Caco-2 (cell line): ENCODE measurements around the gene KRCC1. TPM values are rescaled to one million over a fixed set of nuclear protein-coding genes. Genes with fewer than 3 reads are reported as not detected.
"Not testable (repeated sequence)": the region's sequence is repeated elsewhere in the genome, so short reads cannot be mapped to it uniquely, and the experiment has no call there.

Experiments used
- BruUV-seq: library from RNA; stranded (reverse); fragments of 400-500 nt; replicated peaks from 2 replicates; lab custom pipeline; 2021; lab: Mats Ljungman, UMichigan
- CTCF ChIA-PET: fragments of 300-600 bp; sonication (Branson Sonifier 250); formaldehyde crosslinking; loops from one replicate; lab custom pipeline; 2022; ENCODE audit warnings: antibody characterized with exemption; lab: Charles Lee
- POLR2A ChIA-PET: fragments of 300-600 bp; sonication (Branson Sonifier 250); formaldehyde crosslinking; loops from one replicate; lab custom pipeline; 2022; ENCODE audit warnings: antibody characterized with exemption; lab: Charles Lee
- DNase-seq, 2 experiments: peaks; one replicate each; pipeline versions ENCODE4 v3.0.0 to v3.0.0-alpha.2; 2020 to 2022
- H3K27me3 ChIP-seq: replicated peaks from 2 replicates; pipeline ENCODE4 v1.6.0; 2011; ENCODE audit warnings: low read length; ENCODE audit not compliant: control insufficient read depth, insufficient read depth
- H3K36me3 ChIP-seq: 2 replicates; pipeline ENCODE4 v1.5.1; 2011; ENCODE audit warnings: low read length; ENCODE audit not compliant: control insufficient read depth, insufficient read depth
- H3K4me1 ChIP-seq: fragments of 250-450 bp; sonication (Bioruptor Pico); 2 replicates; pipeline ENCODE4 v1.5.1; 2020; ENCODE audit warnings: mild to moderate bottlenecking
- H3K4me3 ChIP-seq: 2 replicates; pipeline ENCODE4 v1.5.1; 2011; ENCODE audit warnings: low read depth, mild to moderate bottlenecking, control low read depth, low read length
- H3K9me3 ChIP-seq: fragments of 250-450 bp; sonication (Bioruptor Pico); 2 replicates; pipeline ENCODE4 v1.5.1; 2020; ENCODE audit warnings: mild to moderate bottlenecking, moderate library complexity
- H3K27ac Mint-ChIP-seq: one replicate; pipeline ENCODE4 v1.8.0; 2022; ENCODE audit warnings: mixed read lengths; ENCODE audit not compliant: unreplicated experiment
- H3K27me3 Mint-ChIP-seq: one replicate; pipeline ENCODE4 v1.8.0; 2022; ENCODE audit warnings: mixed read lengths; ENCODE audit not compliant: insufficient read depth, unreplicated experiment
- H3K36me3 Mint-ChIP-seq: one replicate; pipeline ENCODE4 v1.8.0; 2022; ENCODE audit warnings: mild to moderate bottlenecking, mixed read lengths; ENCODE audit not compliant: insufficient read depth, unreplicated experiment
- H3K4me1 Mint-ChIP-seq: one replicate; pipeline ENCODE4 v1.8.0; 2022; ENCODE audit warnings: low read depth, mixed read lengths; ENCODE audit not compliant: unreplicated experiment
- H3K4me3 Mint-ChIP-seq: one replicate; pipeline ENCODE4 v1.8.0; 2022; ENCODE audit warnings: mild to moderate bottlenecking, moderate library complexity, mixed read lengths; ENCODE audit not compliant: unreplicated experiment
- H3K9me3 Mint-ChIP-seq: one replicate; pipeline ENCODE4 v1.8.0; 2022; ENCODE audit warnings: mixed read lengths; ENCODE audit not compliant: unreplicated experiment
- CTCF ChIP-seq, 2 experiments: fragments of 200-600 bp in 1 of 2; IDR thresholded peaks; 1 replicate in 1 of 2; 2 replicates in 1 of 2; pipeline versions ENCODE4 v1.5.1 to v1.8.0; 2011 to 2022; ENCODE audit warnings: antibody characterized with exemption in 1 of 2, control low read depth in 1 of 2, inconsistent platforms in 1 of 2, low read depth in 1 of 2, low read length in 1 of 2, mild to moderate bottlenecking in 1 of 2, moderate library complexity in 1 of 2; ENCODE audit not compliant: insufficient read depth in 1 of 2, severe bottlenecking in 1 of 2, unreplicated experiment in 1 of 2
- intact Hi-C: fragments of 100-400 bp; cut with micrococcal nuclease; formaldehyde crosslinking; loops from one replicate; pipeline ENCODE4 v1.10.0; 2022; ENCODE audit not compliant: unreplicated experiment
- total RNA-seq: library from RNA; stranded (reverse); gene quantifications from 2 replicates; pipeline ENCODE4 v1.2.3, GENCODE V29; 2022

The KRCC1 gene
- total RNA-seq, 1 experiment from 2014 or later, result 7.6 TPM

- CTCF ChIA-PET, result no interaction called here
- POLR2A ChIA-PET, result no interaction called here
- Histone ChIP-seq H3K4me1 (no peaks in the 10 kb centered on the region), H3K27me3 (no peaks in the 10 kb centered on the region), H3K9me3 (no peaks in the 10 kb centered on the region), H3K4me3 (no peak overlapping the region), H3K36me3 (no peaks in the 10 kb centered on the region)
- Mint-ChIP-seq H3K4me3 (no peak overlapping the region), H3K27me3 (no peaks in the 10 kb centered on the region), H3K27ac (no peak overlapping the region), H3K4me1 (no peaks in the 10 kb centered on the region), H3K36me3 (no peaks in the 10 kb centered on the region), H3K9me3 (no peaks in the 10 kb centered on the region)
- BruUV-seq, result no TSS peak
- intact Hi-C loops, result no loop called here
- no peak for TF ChIP-seq CTCF (IDR thresholded peaks at IDR 0.05; ENCODE audit: insufficient read depth in 1 of 2, low read depth in 1 of 2, low read length in 1 of 2, severe bottlenecking in 1 of 2, unreplicated experiment in 1 of 2)
- DNase-seq, result no peak
Observed at GRCh38 chr2:87996570-87996969, 59.0 kb downstream of the KRCC1 start.

GRCh38 chr2:87995756-87996155 lies 59.8 kb downstream of the KRCC1 start:
- Mint-ChIP-seq H3K36me3 (no peaks in the 10 kb centered on the region), H3K9me3 (no peaks in the 10 kb centered on the region), H3K4me3 (no peak overlapping the region), H3K4me1 (no peaks in the 10 kb centered on the region), H3K27ac (no peak overlapping the region), H3K27me3 (no peaks in the 10 kb centered on the region)
- ChIA-PET CTCF (interaction anchor here (0.6 kb wide), 1 partner anchor 570 kb away, joined by 3 read pairs; no protein-coding TSS in a partner anchor), POLR2A (no interaction called here)
- H3K4me1 ChIP-seq, result no peaks in the 10 kb centered on the region
- H3K4me3 ChIP-seq, result no peak overlapping the region
- no peak for DNase-seq
- no peaks in the 10 kb centered on the region for H3K27me3 ChIP-seq
- intact Hi-C loops, result no loop called here
- no TSS peak for BruUV-seq
- no peaks in the 10 kb centered on the region for H3K9me3 ChIP-seq
- H3K36me3 ChIP-seq, result no peaks in the 10 kb centered on the region
- no peak for TF ChIP-seq CTCF (IDR thresholded peaks at IDR 0.05; ENCODE audit: insufficient read depth in 1 of 2, low read depth in 1 of 2, low read length in 1 of 2, severe bottlenecking in 1 of 2, unreplicated experiment in 1 of 2)

- H3K4me3 ChIP-seq, H3K36me3 ChIP-seq, H3K4me1 ChIP-seq, intact Hi-C loops, BruUV-seq, H3K27me3 ChIP-seq, H3K36me3 Mint-ChIP-seq, H3K9me3 ChIP-seq, H3K4me3 Mint-ChIP-seq, H3K27ac Mint-ChIP-seq, DNase-seq, CTCF ChIA-PET, POLR2A ChIA-PET, H3K27me3 Mint-ChIP-seq, H3K4me1 Mint-ChIP-seq, H3K9me3 Mint-ChIP-seq: not testable (repeated sequence)
Observed at GRCh38 chr2:87994304-87994850, 61.2 kb downstream of the KRCC1 start.

GRCh38 chr2:87992569-87992968 lies 63.0 kb downstream of the KRCC1 start:
- H3K4me1 Mint-ChIP-seq, POLR2A ChIA-PET, H3K4me3 Mint-ChIP-seq: not testable (repeated sequence)

GRCh38 chr2:87987473-87987872 lies 68.1 kb downstream of the KRCC1 start:
- BruUV-seq, intact Hi-C loops, CTCF ChIA-PET: not testable (repeated sequence)

More at GRCh38 chr2:87992569-87992968, 63.0 kb downstream of the KRCC1 start:
- H3K9me3 ChIP-seq, H3K9me3 Mint-ChIP-seq, intact Hi-C loops, H3K27me3 ChIP-seq, H3K36me3 ChIP-seq, H3K4me1 ChIP-seq, H3K27me3 Mint-ChIP-seq, DNase-seq, H3K4me3 ChIP-seq, H3K36me3 Mint-ChIP-seq, BruUV-seq, CTCF ChIA-PET, H3K27ac Mint-ChIP-seq: not testable (repeated sequence)

GRCh38 chr2:87985902-87986301 lies 69.7 kb downstream of the KRCC1 start:
- DNase-seq, H3K36me3 Mint-ChIP-seq, POLR2A ChIA-PET, H3K27ac Mint-ChIP-seq, H3K4me3 ChIP-seq, BruUV-seq, H3K4me3 Mint-ChIP-seq, H3K27me3 Mint-ChIP-seq, H3K4me1 ChIP-seq, H3K36me3 ChIP-seq, H3K4me1 Mint-ChIP-seq, intact Hi-C loops, H3K9me3 ChIP-seq, CTCF ChIA-PET, H3K27me3 ChIP-seq, H3K9me3 Mint-ChIP-seq: not testable (repeated sequence)

More at GRCh38 chr2:87987473-87987872, 68.1 kb downstream of the KRCC1 start:
- H3K9me3 Mint-ChIP-seq, H3K27me3 ChIP-seq, POLR2A ChIA-PET, H3K4me1 ChIP-seq, H3K9me3 ChIP-seq, DNase-seq, H3K4me3 Mint-ChIP-seq, H3K36me3 Mint-ChIP-seq, H3K36me3 ChIP-seq, H3K27me3 Mint-ChIP-seq, H3K4me1 Mint-ChIP-seq, H3K4me3 ChIP-seq, H3K27ac Mint-ChIP-seq: not testable (repeated sequence)
